Loucy (cell line): ENCODE data around the gene CNTN5.

Experiments used
- H2AFZ ChIP-seq: fragments of 200-600 bp; sonication (generic); 2 replicates; pipeline ENCODE4 v1.6.0; 2016; ENCODE audit warnings: antibody characterized with exemption, mild to moderate bottlenecking, low read length, moderate library complexity
- H3F3A ChIP-seq: fragments of 200-600 bp; 2 replicates; pipeline ENCODE4 v1.6.0; 2016; ENCODE audit warnings: antibody characterized with exemption, low read depth, mild to moderate bottlenecking
- H3K27me3 ChIP-seq: fragments of 200-600 bp; sonication (generic); 2 replicates; pipeline ENCODE4 v1.6.1; 2014; ENCODE audit warnings: low read length, mild to moderate bottlenecking; ENCODE audit not compliant: insufficient read depth, poor library complexity, severe bottlenecking
- H3K36me3 ChIP-seq: fragments of 200-600 bp; sonication (generic); 2 replicates; pipeline ENCODE4 v1.6.1; 2016; ENCODE audit warnings: low read length; ENCODE audit not compliant: insufficient read depth
- H3K4me1 ChIP-seq: fragments of 200-600 bp; sonication (generic); 2 replicates; pipeline ENCODE4 v1.5.1; 2014; ENCODE audit warnings: low read length, mild to moderate bottlenecking; ENCODE audit not compliant: insufficient read depth, poor library complexity, severe bottlenecking
- H3K4me2 ChIP-seq: fragments of 200-600 bp; sonication (generic); 2 replicates; pipeline ENCODE4 v1.6.0; 2014; ENCODE audit warnings: antibody characterized with exemption, low read length, low read depth, mild to moderate bottlenecking; ENCODE audit not compliant: poor library complexity, severe bottlenecking
- H3K4me3 ChIP-seq: fragments of 200-600 bp; sonication (generic); 2 replicates; pipeline ENCODE4 v1.5.1; 2014; ENCODE audit warnings: low read length, mild to moderate bottlenecking, mixed read lengths; ENCODE audit not compliant: poor library complexity, severe bottlenecking
- H3K79me2 ChIP-seq: fragments of 200-600 bp; sonication (generic); 2 replicates; pipeline ENCODE4 v1.6.1; 2014; ENCODE audit warnings: low read length; ENCODE audit not compliant: insufficient read depth
- H3K9ac ChIP-seq: fragments of 200-600 bp; sonication (generic); 2 replicates; pipeline ENCODE4 v1.6.0; 2014; ENCODE audit warnings: mild to moderate bottlenecking, low read depth, low read length, moderate library complexity; ENCODE audit not compliant: poor library complexity, severe bottlenecking
- H3K9me2 ChIP-seq: fragments of 200-600 bp; sonication (generic); replicated peaks from 2 replicates; pipeline ENCODE4 v1.6.1; 2016; ENCODE audit warnings: low read depth, low read length, mixed read lengths
- H3K9me3 ChIP-seq: fragments of 200-600 bp; sonication (generic); 2 replicates; pipeline ENCODE4 v1.6.1; 2014; ENCODE audit warnings: mild to moderate bottlenecking, antibody characterized with exemption, low read length, low read depth; ENCODE audit not compliant: insufficient read depth
- H4K20me1 ChIP-seq: fragments of 200-600 bp; sonication (generic); 2 replicates; pipeline ENCODE4 v1.6.0; 2014; ENCODE audit warnings: antibody characterized with exemption, low read length, mild to moderate bottlenecking; ENCODE audit not compliant: insufficient read depth, poor library complexity, severe bottlenecking
- CTCF ChIP-seq: fragments of 200-600 bp; sonication (generic); conservative IDR thresholded peaks from 2 replicates; pipeline ENCODE4 v1.5.1; 2014; ENCODE audit warnings: mild to moderate bottlenecking, antibody characterized with exemption, low read length
- EZH2phosphoT487 ChIP-seq: fragments of 200-600 bp; IDR thresholded peaks from 2 replicates; pipeline ENCODE4 v1.6.1; 2018; ENCODE audit warnings: antibody characterized with exemption, mild to moderate bottlenecking, moderate library complexity, borderline replicate concordance

The CNTN5 gene

GRCh38 chr11:100182927-100183326 is 1162.2 kb downstream of the CNTN5 start:
- Histone ChIP-seq H3K4me3 (no peak overlapping the region), H3K9me2 (no peaks in the 10 kb centered on the region), H3K36me3 (no peaks in the 10 kb centered on the region), H3K4me2 (no peak overlapping the region), H3K79me2 (no peaks in the 10 kb centered on the region), H3F3A (no peaks in the 10 kb centered on the region), H3K9me3 (peaks cover 5% of the 10 kb centered on the region; the same call in 1 of the 2 replicates), H3K27me3 (no peaks in the 10 kb centered on the region), H3K4me1 (no peaks in the 10 kb centered on the region), H2AFZ (no peak overlapping the region), H4K20me1 (no peaks in the 10 kb centered on the region), H3K9ac (no peak overlapping the region)
- no peak for TF ChIP-seq EZH2phosphoT487
- no peak for TF ChIP-seq CTCF

GRCh38 chr11:100185588-100185987 is 1164.8 kb downstream of the CNTN5 start:
- H3K79me2 ChIP-seq = no peaks in the 10 kb centered on the region
- no peaks in the 10 kb centered on the region for H3F3A ChIP-seq
- H3K9me3 ChIP-seq = peaks cover 5% of the 10 kb centered on the region; the same call in 1 of the 2 replicates
- no peak overlapping the region for H3K9ac ChIP-seq
- no peak overlapping the region for H3K4me3 ChIP-seq
- no peaks in the 10 kb centered on the region for H3K4me1 ChIP-seq
- TF ChIP-seq CTCF = no peak
- TF ChIP-seq EZH2phosphoT487 = no peak
- no peaks in the 10 kb centered on the region for H3K9me2 ChIP-seq
- no peaks in the 10 kb centered on the region for H4K20me1 ChIP-seq
- H2AFZ ChIP-seq = no peak overlapping the region
- H3K27me3 ChIP-seq = no peaks in the 10 kb centered on the region
- no peak overlapping the region for H3K4me2 ChIP-seq
- H3K36me3 ChIP-seq = no peaks in the 10 kb centered on the region

- no peaks in the 10 kb centered on the region for H3F3A ChIP-seq
- H3K4me2 ChIP-seq = no peak overlapping the region
- no peaks in the 10 kb centered on the region for H3K36me3 ChIP-seq
- H3K4me1 ChIP-seq = no peaks in the 10 kb centered on the region
- H3K4me3 ChIP-seq = no peak overlapping the region
- no peak overlapping the region for H3K9ac ChIP-seq
- H3K9me3 ChIP-seq = peaks cover 5% of the 10 kb centered on the region; the same call in 1 of the 2 replicates
- TF ChIP-seq EZH2phosphoT487 = no peak
- TF ChIP-seq CTCF = no peak
- H2AFZ ChIP-seq = no peak overlapping the region
- no peaks in the 10 kb centered on the region for H3K9me2 ChIP-seq
- H3K27me3 ChIP-seq = no peaks in the 10 kb centered on the region
- no peaks in the 10 kb centered on the region for H3K79me2 ChIP-seq
- H4K20me1 ChIP-seq = no peaks in the 10 kb centered on the region
These were observed 1167.5 kb downstream of the CNTN5 start for GRCh38 chr11:100188137-100188783.
